Epithelial cell of esophagus (primary cell): ENCODE data around the gene ACVR1.
A peak's percentile ranks its signal among the peaks of the same experiment; 100 is the strongest.

ENCODE experiments used
- DNase-seq: peaks from one replicate; pipeline ENCODE4 v3.0.0; 2010; ENCODE audit warnings: low read depth
- H3K4me3 ChIP-seq: 2 replicates; pipeline ENCODE4 v1.5.1; 2011; ENCODE audit warnings: mild to moderate bottlenecking, low read length, control low read depth
- CTCF ChIP-seq: IDR thresholded peaks from 2 replicates; pipeline ENCODE4 v1.5.1; 2011; ENCODE audit warnings: low read depth, mild to moderate bottlenecking, low read length, control low read depth, inconsistent platforms; ENCODE audit not compliant: insufficient read depth; ENCODE audit errors: missing control alignments

Gene ACVR1

GRCh38 chr2:157784823-157785175 lies 91.3 kb downstream of the ACVR1 start:
- peak; percentile 63 for DNase-seq
- H3K4me3 ChIP-seq, result peak overlapping the region; percentile 22
- TF ChIP-seq CTCF, result no peak

- peak; percentile 91 for DNase-seq
- no peak for TF ChIP-seq CTCF
- peak overlapping the region; percentile 22 for H3K4me3 ChIP-seq
Observed at GRCh38 chr2:157784169-157784822, 91.8 kb downstream of the ACVR1 start.

GRCh38 chr2:157783245-157783644 lies 92.9 kb downstream of the ACVR1 start:
- no peak for DNase-seq
- H3K4me3 ChIP-seq, result no peak overlapping the region
- no peak for TF ChIP-seq CTCF

- DNase-seq, result peak; percentile 66
- TF ChIP-seq CTCF, result peak; percentile 44
Observed at GRCh38 chr2:157782057-157782845, 93.9 kb downstream of the ACVR1 start.

GRCh38 chr2:157780211-157780610 lies 95.9 kb downstream of the ACVR1 start:
- no peak for DNase-seq
- no peak for TF ChIP-seq CTCF
- no peak overlapping the region for H3K4me3 ChIP-seq

More at GRCh38 chr2:157782057-157782845, 93.9 kb downstream of the ACVR1 start:
- no peak overlapping the region for H3K4me3 ChIP-seq

GRCh38 chr2:157779794-157780193 lies 96.3 kb downstream of the ACVR1 start:
- no peak for TF ChIP-seq CTCF
- no peak for DNase-seq
- no peak overlapping the region for H3K4me3 ChIP-seq
